WTC11 (cell line): ENCODE results near the gene CAMSAP3. TPM values are rescaled to one million over a fixed set of nuclear protein-coding genes. Genes with fewer than 3 reads are reported as not detected.

Experiments used
- ATAC-seq: fragments of 200-7000 bp; cut with Tn5 transposase; 2 replicates; pipeline ENCODE4 v1.10.0; 2021; ENCODE audit warnings: mild to moderate bottlenecking, moderate library complexity
- CTCF ChIA-PET: fragments of 300-600 bp; sonication (Branson Sonifier 250); formaldehyde crosslinking; loops from one replicate; lab custom pipeline; 2021; ENCODE audit warnings: antibody characterized with exemption; lab: Charles Lee
- POLR2A ChIA-PET: fragments of 350-600 bp; sonication (Branson Sonifier 250); formaldehyde crosslinking; loops from one replicate; lab custom pipeline; 2021; ENCODE audit warnings: antibody characterized with exemption; lab: Charles Lee
- DNase-seq: peaks from one replicate; pipeline ENCODE4 v3.0.0; 2021; ENCODE audit warnings: low spot score
- H3K27ac Mint-ChIP-seq: 2 replicates; pipeline ENCODE4 v1.8.0; 2021; ENCODE audit warnings: mixed read lengths
- H3K27me3 Mint-ChIP-seq: 2 replicates; pipeline ENCODE4 v1.8.0; 2021; ENCODE audit warnings: low read depth, mild to moderate bottlenecking, moderate library complexity, mixed read lengths
- H3K36me3 Mint-ChIP-seq: 2 replicates; pipeline ENCODE4 v1.8.0; 2021; ENCODE audit warnings: mixed read lengths
- H3K4me1 Mint-ChIP-seq: 2 replicates; pipeline ENCODE4 v1.8.0; 2022; ENCODE audit warnings: mixed read lengths
- H3K4me3 Mint-ChIP-seq: 2 replicates; pipeline ENCODE4 v1.8.0; 2021; ENCODE audit warnings: mild to moderate bottlenecking, moderate library complexity, mixed read lengths
- H3K9me3 Mint-ChIP-seq: 2 replicates; pipeline ENCODE4 v1.8.0; 2021; ENCODE audit warnings: mixed read lengths
- GTF2I ChIP-seq: fragments of 250-450 bp; sonication (Bioruptor Pico); conservative IDR thresholded peaks from 2 replicates; pipeline ENCODE4 v1.4.0; 2021; ENCODE audit warnings: mild to moderate bottlenecking
- HMGA2 ChIP-seq: fragments of 250-450 bp; sonication (Bioruptor Pico); IDR thresholded peaks from 2 replicates; pipeline ENCODE4 v1.4.0; 2021; ENCODE audit warnings: mild to moderate bottlenecking, moderate library complexity
- JAZF1 ChIP-seq: fragments of 250-450 bp; sonication (Bioruptor Pico); IDR thresholded peaks from 2 replicates; pipeline ENCODE4 v1.9.0; 2021; ENCODE audit warnings: moderate library complexity, mild to moderate bottlenecking, inconsistent platforms
- JUN ChIP-seq: sonication (generic); formaldehyde crosslinking; IDR thresholded peaks from 2 replicates; pipeline ENCODE4 v1.8.0; 2023; ENCODE audit warnings: mild to moderate bottlenecking, missing genetic modification reagents
- MXD4 ChIP-seq: fragments of 250-450 bp; sonication (Bioruptor Pico); IDR thresholded peaks from 2 replicates; pipeline ENCODE4 v1.8.0; 2021; ENCODE audit warnings: mild to moderate bottlenecking, moderate library complexity, borderline replicate concordance
- NFYB ChIP-seq: sonication (generic); formaldehyde crosslinking; conservative IDR thresholded peaks from 2 replicates; pipeline ENCODE4 v1.8.0; 2022; ENCODE audit warnings: low read depth, missing genetic modification reagents
- NR3C1 ChIP-seq: sonication (generic); formaldehyde crosslinking; conservative IDR thresholded peaks from 2 replicates; pipeline ENCODE4 v1.8.1; 2023; ENCODE audit warnings: low read depth, mild to moderate bottlenecking, missing genetic modification reagents
- TCF7 ChIP-seq: sonication (generic); formaldehyde crosslinking; IDR thresholded peaks from 2 replicates; pipeline ENCODE4 v1.8.0; 2022; ENCODE audit warnings: mild to moderate bottlenecking, low read depth, missing genetic modification reagents, moderate library complexity
- TEAD1 ChIP-seq: sonication (generic); formaldehyde crosslinking; IDR thresholded peaks from 2 replicates; pipeline ENCODE4 v1.8.0; 2022; ENCODE audit warnings: mild to moderate bottlenecking, missing genetic modification reagents
- ZNF138 ChIP-seq: sonication (generic); formaldehyde crosslinking; conservative IDR thresholded peaks from 2 replicates; pipeline ENCODE4 v1.8.1; 2022; ENCODE audit warnings: mild to moderate bottlenecking, moderate library complexity, missing genetic modification reagents
- ZNF219 ChIP-seq: sonication (generic); formaldehyde crosslinking; IDR thresholded peaks from 2 replicates; pipeline ENCODE4 v1.8.0; 2023; ENCODE audit warnings: missing genetic modification reagents, mild to moderate bottlenecking, borderline replicate concordance
- ZNF263 ChIP-seq: sonication (generic); formaldehyde crosslinking; IDR thresholded peaks from 2 replicates; pipeline ENCODE4 v1.8.1; 2022; ENCODE audit warnings: low read depth, mild to moderate bottlenecking, moderate library complexity, missing genetic modification reagents
- ZNF317 ChIP-seq: sonication (generic); formaldehyde crosslinking; IDR thresholded peaks from 2 replicates; pipeline ENCODE4 v1.8.1; 2023; ENCODE audit warnings: low read depth, mild to moderate bottlenecking, moderate library complexity, missing genetic modification reagents, borderline replicate concordance
- total RNA-seq: library from RNA; stranded (reverse); gene quantifications from 3 replicates; pipeline ENCODE4 v1.2.3, GENCODE V29; 2021
- TF ChIP-seq, protein P1 (sequence below): fragments of 200-600 bp; IDR thresholded peaks from 2 replicates; pipeline ENCODE4 v1.8.0; 2022; ENCODE audit warnings: antibody characterized with exemption
- TF ChIP-seq, protein P2 (sequence below): sonication (generic); formaldehyde crosslinking; IDR thresholded peaks from 2 replicates; pipeline ENCODE4 v1.8.0; 2022; ENCODE audit warnings: mild to moderate bottlenecking, missing genetic modification reagents
- TF ChIP-seq, protein P3 (sequence below): sonication (generic); formaldehyde crosslinking; IDR thresholded peaks from 2 replicates; pipeline ENCODE4 v1.8.0; 2022; ENCODE audit warnings: mild to moderate bottlenecking, missing genetic modification reagents
- TF ChIP-seq, protein P4 (sequence below): sonication (generic); formaldehyde crosslinking; IDR thresholded peaks from 2 replicates; pipeline ENCODE4 v1.8.1; 2022; ENCODE audit warnings: mild to moderate bottlenecking, moderate library complexity, missing genetic modification reagents
- TF ChIP-seq, protein P5 (sequence below): sonication (generic); formaldehyde crosslinking; IDR thresholded peaks from 2 replicates; pipeline ENCODE4 v1.8.1; 2023; ENCODE audit warnings: mild to moderate bottlenecking, missing genetic modification reagents

Gene CAMSAP3
- total RNA-seq, 1 experiment from 2014 or later = 27.8 TPM

DNA sequence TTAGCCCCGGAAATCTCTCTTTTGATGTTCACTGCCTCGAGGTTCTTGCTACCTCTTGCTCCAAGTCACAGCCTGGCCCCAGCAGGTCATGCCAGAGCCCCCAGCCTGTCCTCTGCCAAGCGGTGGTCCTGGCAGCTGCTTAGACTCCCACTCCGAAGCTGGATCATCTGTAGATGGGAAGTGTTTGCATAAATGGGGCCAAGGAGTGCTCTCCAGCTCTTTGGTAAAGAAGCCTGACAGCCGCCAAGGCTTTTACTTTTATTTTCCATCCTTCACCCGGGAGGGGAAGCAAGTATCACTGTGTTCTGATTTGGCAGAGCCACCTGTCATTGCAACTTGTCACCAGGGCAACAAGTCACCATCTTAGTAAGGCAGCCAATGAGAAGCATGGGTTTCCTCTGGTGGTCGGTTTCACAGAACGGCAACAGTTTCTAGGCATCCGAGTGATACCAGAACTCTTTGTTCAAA is 62.6 kb downstream of the CAMSAP3 start:
- TF ChIP-seq, protein P1, sequence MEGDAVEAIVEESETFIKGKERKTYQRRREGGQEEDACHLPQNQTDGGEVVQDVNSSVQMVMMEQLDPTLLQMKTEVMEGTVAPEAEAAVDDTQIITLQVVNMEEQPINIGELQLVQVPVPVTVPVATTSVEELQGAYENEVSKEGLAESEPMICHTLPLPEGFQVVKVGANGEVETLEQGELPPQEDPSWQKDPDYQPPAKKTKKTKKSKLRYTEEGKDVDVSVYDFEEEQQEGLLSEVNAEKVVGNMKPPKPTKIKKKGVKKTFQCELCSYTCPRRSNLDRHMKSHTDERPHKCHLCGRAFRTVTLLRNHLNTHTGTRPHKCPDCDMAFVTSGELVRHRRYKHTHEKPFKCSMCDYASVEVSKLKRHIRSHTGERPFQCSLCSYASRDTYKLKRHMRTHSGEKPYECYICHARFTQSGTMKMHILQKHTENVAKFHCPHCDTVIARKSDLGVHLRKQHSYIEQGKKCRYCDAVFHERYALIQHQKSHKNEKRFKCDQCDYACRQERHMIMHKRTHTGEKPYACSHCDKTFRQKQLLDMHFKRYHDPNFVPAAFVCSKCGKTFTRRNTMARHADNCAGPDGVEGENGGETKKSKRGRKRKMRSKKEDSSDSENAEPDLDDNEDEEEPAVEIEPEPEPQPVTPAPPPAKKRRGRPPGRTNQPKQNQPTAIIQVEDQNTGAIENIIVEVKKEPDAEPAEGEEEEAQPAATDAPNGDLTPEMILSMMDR = no peak
- TF ChIP-seq, protein P2, sequence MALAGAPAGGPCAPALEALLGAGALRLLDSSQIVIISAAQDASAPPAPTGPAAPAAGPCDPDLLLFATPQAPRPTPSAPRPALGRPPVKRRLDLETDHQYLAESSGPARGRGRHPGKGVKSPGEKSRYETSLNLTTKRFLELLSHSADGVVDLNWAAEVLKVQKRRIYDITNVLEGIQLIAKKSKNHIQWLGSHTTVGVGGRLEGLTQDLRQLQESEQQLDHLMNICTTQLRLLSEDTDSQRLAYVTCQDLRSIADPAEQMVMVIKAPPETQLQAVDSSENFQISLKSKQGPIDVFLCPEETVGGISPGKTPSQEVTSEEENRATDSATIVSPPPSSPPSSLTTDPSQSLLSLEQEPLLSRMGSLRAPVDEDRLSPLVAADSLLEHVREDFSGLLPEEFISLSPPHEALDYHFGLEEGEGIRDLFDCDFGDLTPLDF (CRISPR knock-in tag) = no peak
- TF ChIP-seq ZNF263 (CRISPR knock-in tag) (no peak), HMGA2 (no peak), NFYB (CRISPR knock-in tag) (0 out of 2 replicates have a peak, but pooled peaks have one; percentile 36), TCF7 (CRISPR knock-in tag) (no peak)
- ATAC-seq (peak; percentile 60; the same call in 1 of the 2 replicates), DNase-seq (no peak)
- no peak overlapping the region for H3K27ac Mint-ChIP-seq
- no peak overlapping the region for H3K4me3 Mint-ChIP-seq
- H3K27me3 Mint-ChIP-seq = peaks cover 44% of the 10 kb centered on the region
- H3K4me1 Mint-ChIP-seq = no peaks in the 10 kb centered on the region
- no peaks in the 10 kb centered on the region for H3K9me3 Mint-ChIP-seq
- no peaks in the 10 kb centered on the region for H3K36me3 Mint-ChIP-seq
- ChIA-PET CTCF (interaction anchor here (1.0 to 3.0 kb wide), 2 partner anchors 22 to 90 kb away, joined by 3 to 19 read pairs; partner anchors contain the start of gene TRAPPC5), POLR2A (no interaction called here)

DNA sequence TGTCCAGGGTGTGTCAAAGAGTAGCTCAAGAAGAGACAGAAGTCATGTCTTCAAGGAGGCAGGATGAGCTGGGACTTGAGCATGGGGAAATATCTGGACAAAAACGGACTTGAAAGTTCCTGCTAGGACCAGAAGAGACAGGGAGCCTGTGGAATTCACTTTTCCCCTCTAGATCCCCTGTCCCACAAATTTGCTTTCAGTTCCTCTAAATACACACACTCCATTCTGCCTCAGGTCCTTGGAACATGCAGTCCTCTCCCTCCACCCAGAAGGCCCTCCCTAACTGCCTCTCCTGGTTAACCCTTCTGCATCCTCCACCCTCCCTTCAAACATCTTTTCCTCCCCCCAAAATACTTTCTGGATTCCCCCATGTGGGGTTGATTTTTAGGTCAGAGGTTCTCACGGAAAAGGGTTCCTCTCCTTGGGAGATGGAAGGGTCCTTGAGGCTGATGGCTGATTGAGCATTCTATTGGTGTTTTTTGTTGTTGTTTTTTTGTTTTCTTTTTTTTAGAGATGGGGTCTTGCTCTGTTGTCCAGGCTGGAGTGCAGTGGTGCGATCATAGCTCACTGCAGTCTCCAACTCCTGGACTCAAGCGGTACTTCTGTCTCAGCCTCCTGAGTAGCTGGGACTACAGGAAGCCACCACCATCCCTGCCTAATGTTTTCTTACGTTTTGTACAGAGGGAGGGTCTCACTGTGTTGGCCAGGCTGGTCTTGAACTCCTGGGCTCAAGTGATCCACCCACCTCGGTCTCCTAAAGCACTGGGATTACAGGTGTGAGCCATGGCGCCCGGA is 66.3 kb downstream of the CAMSAP3 start:
- Mint-ChIP-seq H3K27me3 (peaks cover 31% of the 10 kb centered on the region), H3K9me3 (no peaks in the 10 kb centered on the region), H3K4me3 (no peak overlapping the region), H3K27ac (no peak overlapping the region), H3K4me1 (no peaks in the 10 kb centered on the region), H3K36me3 (no peaks in the 10 kb centered on the region)
- CTCF ChIA-PET = interaction anchor here (1.3 to 1.7 kb wide), 2 partner anchors 10 to 19 kb away, joined by 5 to 12 read pairs; partner anchors contain the start of gene TRAPPC5
- DNase-seq (no peak), ATAC-seq (no peak)
- POLR2A ChIA-PET = no interaction called here
- no peak for TF ChIP-seq ZNF138 (CRISPR knock-in tag)
- TF ChIP-seq, protein P3, sequence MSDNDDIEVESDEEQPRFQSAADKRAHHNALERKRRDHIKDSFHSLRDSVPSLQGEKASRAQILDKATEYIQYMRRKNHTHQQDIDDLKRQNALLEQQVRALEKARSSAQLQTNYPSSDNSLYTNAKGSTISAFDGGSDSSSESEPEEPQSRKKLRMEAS (CRISPR knock-in tag) = no peak
- no peak for TF ChIP-seq ZNF263 (CRISPR knock-in tag)
- TF ChIP-seq, protein P4, sequence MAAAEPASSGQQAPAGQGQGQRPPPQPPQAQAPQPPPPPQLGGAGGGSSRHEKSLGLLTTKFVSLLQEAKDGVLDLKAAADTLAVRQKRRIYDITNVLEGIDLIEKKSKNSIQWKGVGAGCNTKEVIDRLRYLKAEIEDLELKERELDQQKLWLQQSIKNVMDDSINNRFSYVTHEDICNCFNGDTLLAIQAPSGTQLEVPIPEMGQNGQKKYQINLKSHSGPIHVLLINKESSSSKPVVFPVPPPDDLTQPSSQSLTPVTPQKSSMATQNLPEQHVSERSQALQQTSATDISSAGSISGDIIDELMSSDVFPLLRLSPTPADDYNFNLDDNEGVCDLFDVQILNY = no peak
- TF ChIP-seq MXD4 = no peak
- no peak for TF ChIP-seq TEAD1 (CRISPR knock-in tag)
- TF ChIP-seq, protein P5, sequence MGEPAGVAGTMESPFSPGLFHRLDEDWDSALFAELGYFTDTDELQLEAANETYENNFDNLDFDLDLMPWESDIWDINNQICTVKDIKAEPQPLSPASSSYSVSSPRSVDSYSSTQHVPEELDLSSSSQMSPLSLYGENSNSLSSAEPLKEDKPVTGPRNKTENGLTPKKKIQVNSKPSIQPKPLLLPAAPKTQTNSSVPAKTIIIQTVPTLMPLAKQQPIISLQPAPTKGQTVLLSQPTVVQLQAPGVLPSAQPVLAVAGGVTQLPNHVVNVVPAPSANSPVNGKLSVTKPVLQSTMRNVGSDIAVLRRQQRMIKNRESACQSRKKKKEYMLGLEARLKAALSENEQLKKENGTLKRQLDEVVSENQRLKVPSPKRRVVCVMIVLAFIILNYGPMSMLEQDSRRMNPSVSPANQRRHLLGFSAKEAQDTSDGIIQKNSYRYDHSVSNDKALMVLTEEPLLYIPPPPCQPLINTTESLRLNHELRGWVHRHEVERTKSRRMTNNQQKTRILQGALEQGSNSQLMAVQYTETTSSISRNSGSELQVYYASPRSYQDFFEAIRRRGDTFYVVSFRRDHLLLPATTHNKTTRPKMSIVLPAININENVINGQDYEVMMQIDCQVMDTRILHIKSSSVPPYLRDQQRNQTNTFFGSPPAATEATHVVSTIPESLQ (CRISPR knock-in tag) = no peak
- no peak for TF ChIP-seq JUN (CRISPR knock-in tag)
- no peak for TF ChIP-seq NR3C1 (CRISPR knock-in tag)
- no peak for TF ChIP-seq GTF2I (CRISPR knock-in tag)
- TF ChIP-seq JAZF1 (CRISPR knock-in tag) = no peak
- no peak for TF ChIP-seq ZNF317 (CRISPR knock-in tag)
- no peak for TF ChIP-seq ZNF219 (CRISPR knock-in tag)
